ENCODE results near the gene PIK3CB.
"Not testable (repeated sequence)": the region's sequence is repeated elsewhere in the genome, so short reads cannot be mapped to it uniquely, and the experiment has no call there.

The PIK3CB gene

DNA sequence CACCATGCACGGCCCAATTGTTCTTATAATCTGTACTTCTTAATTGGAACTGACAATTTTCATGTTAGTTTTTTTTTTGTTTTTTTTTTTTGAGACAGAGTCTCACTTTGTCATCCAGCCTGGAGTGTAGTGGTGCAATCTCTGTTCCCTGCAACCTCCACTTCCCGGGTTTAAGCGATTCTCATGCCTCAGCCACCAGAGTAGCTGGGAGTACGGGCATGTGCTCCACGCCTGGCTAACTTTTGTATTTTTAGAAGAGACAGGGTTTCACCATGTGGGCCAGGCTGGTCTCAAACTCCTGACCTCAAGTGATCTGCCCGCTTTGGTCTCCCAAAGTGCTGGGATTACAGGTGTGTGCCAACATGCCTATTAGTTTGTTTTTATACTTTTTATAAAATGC lies 153.8 kb downstream of the PIK3CB start:
- not testable (repeated sequence) for DNase-seq (ENCODE audit: low spot score)

DNA sequence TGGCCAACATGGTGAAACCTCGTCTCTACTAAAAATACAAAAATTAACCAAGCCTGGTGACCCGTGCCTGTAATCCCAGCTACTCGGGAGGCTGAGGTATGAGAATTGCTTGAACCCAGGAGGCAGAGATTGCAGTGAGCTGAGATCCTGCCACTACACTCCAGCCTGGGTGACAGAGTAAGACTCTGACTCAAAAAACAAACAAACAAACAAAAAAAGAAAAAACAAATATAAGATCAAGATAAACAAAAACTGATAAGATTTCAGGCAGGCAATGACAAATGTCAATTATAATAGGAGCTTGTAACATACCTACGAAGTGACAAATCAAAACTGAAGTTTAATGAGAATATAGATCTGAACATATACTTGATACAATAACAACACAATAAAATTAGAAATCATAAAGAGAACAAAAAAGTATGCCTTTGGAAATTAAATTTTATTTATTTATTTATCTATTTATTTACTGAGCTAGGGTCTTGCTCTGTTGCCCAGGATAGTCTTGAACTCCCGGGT lies 155.8 kb downstream of the PIK3CB start:
- DNase-seq (ENCODE audit: low spot score): no peak

DNA sequence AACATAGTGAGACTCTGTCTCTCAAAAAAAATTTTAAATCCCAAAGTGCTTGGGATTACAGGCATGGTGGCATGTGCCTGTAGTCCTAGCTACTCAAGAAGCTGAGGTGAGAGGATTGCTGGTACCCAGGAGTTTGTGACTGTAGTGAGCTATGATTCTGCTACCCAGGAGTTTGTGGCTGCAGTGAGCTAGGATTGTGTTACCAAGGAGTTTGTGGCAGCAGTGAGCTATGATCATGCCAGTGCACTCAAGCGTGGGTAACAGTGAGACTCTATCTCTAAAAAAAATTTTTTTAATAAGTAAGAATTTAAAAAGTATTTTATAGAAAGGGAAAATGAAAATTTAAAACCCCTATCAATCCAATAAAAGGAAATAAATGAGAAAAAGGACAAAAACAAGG lies 156.6 kb downstream of the PIK3CB start:
- no peak for DNase-seq (ENCODE audit: low spot score)

DNA sequence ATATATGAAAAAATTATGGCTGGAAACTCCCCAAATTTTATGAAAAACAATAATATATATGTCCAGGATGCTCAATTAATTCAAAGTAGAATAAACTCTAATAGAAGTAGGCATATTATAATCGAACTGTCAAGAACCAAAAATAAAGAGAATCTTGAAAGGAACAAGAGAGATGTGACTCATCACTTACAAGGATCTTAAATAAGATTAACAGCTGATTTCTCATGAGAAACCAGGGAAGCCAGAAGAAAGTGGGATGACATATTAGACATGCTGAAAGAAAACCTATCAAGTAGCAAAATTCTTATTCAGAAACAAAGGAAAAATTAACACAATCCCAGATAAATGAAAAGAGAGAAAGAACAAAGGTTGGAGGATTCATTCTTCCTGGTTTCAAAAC lies 159.3 kb downstream of the PIK3CB start:
- no peak for DNase-seq (ENCODE audit: low spot score)

- no peak for DNase-seq (ENCODE audit: low spot score)
Measured at GRCh38 chr3:138673641-138674530, 160.8 kb downstream of the PIK3CB start.

GRCh38 chr3:138670407-138670806 lies 164.3 kb downstream of the PIK3CB start:
- DNase-seq (ENCODE audit: low spot score): no peak

GRCh38 chr3:138668107-138668506 lies 166.6 kb downstream of the PIK3CB start:
- DNase-seq (ENCODE audit: low spot score): no peak

GRCh38 chr3:138657508-138657907 lies 177.2 kb downstream of the PIK3CB start:
- DNase-seq (ENCODE audit: low spot score): no peak

DNA sequence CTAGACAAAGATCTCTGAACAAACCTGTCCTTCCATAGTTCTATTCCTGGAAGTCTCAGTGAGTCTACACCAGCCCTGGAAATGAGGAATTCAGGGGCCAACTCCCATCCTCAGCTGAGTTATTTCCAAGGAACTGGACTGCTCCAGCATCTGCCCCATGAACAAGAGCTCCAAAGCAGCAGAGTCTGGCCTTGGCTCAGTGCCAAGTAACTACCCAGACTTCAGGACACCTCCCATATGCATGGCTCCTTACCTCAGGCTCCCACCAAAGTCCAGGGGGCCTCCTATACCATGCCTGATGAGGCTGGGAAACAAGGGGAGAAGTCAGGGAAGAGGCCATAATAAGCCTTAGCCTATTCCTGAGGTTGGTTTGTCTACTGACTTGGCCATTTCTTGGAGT lies 181.2 kb downstream of the PIK3CB start:
- DNase-seq (ENCODE audit: low spot score): no peak

DNA sequence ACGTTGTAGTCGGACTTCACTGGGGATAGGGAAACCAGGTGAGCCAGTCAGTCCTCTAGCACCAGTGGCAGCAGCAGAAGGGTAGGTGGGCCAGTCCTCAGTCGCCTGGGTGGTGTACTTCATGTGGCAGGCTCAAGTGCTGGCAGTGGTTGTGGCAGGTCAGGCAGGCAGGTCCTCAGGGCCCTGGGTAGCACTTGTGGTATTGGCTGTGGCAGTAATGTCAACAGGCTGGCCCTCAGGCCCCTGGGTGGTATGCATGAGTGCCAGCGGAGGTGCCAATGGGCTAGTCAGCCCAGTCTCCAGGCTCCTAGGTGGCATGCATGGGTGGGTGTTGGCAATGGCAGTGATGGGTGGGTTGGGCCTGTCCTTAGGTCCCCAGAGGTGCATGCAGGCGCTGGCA lies 185.6 kb downstream of the PIK3CB start:
- DNase-seq (ENCODE audit: low spot score): no peak

- no peak for DNase-seq (ENCODE audit: low spot score)
Measured at GRCh38 chr3:138646513-138646912, 188.2 kb downstream of the PIK3CB start.

DNA sequence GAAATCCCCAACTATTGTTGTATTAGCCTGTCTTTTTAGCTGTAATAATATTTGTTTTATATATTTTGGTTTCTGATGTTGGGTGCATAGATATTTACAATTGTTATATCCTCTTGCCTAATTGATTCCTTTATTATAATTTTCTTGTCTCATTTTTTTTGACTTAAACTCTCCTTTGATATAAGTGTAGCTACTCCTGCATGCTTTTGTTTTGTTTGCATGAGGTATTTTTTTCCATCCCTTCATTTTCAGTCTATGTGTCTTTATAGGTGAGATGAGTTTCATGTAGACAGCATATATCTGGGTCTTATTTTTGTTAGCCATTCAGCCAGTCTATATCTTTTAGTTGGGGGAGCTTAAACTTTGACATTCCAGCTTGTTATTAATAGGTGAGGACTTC lies 188.7 kb downstream of the PIK3CB start:
- DNase-seq (ENCODE audit: low spot score): no peak

- DNase-seq (ENCODE audit: low spot score): no peak
Measured at GRCh38 chr3:138642927-138643253, 191.8 kb downstream of the PIK3CB start.

DNA sequence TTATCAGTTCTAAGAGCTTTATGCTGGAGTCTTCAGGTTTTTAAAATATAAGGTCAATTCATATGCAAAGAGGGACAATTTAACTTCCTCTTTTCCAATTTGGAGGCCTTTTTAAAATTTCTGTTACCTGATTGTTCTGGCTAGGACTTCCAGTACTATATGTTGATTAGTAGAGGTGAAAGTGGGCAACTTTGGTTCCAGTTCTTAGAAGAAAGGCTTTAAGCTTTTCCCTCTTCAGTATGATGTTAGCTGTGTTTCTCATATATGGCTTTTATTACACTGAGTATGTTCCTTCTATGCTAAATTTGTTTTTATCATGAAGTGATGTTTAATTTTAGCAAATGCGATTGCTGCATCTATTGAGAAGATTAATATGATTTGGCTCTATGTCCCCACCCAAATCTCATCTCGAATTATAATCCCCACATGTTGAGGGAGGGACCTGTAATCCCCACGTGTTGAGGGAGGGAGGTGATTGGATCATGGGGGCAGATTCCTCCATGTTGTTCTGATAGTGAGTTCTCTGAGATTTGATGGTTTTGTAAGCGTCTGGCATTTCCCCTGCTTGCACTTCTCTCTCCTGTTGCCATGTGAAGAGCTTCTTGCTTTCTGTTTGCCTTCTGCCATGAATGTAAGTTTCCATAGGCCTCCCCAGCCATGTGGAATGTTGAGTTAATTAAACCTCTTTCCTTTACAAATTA lies 192.4 kb downstream of the PIK3CB start:
- DNase-seq (ENCODE audit: low spot score): no peak

DNA sequence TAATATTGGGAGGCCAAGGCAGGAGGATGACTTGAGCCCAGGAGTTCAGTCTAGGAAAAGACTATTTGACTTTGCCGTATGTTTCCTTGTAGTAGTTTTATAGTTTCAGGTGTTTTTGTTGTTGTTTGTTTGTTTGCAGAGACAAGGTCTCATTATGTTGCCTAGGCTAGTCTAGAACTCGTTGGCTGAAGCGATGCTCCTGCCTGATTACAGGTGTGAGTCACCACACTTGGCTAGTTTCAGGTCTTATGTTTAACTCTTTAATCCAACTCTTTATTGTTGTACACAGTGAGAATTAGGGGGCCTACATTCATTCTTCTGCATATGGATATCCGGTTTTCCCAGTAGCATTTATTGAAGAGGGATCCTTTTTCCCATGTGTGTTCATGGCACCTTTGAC lies 194.2 kb downstream of the PIK3CB start:
- no peak for DNase-seq (ENCODE audit: low spot score)

GRCh38 chr3:138638641-138639040 lies 196.1 kb downstream of the PIK3CB start:
- no peak for DNase-seq (ENCODE audit: low spot score)

DNA sequence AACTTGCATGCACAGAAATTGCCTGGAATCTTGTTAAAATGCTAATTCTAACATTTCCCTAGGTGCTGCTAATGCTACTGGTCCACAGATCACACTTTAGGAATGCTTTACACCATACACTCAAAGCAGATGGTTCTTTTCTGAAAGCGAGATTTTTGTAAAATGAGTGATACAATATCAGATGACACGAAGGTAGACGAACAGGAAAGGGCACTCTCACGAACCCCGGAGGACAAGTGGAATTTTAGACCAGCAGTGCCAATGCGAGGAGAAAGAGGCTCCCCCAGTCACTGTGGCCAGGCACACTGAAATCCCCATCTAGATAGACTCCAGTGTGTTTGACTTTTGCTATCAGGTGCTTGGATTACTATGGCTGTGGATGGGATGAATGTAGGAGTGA lies 205.2 kb downstream of the PIK3CB start:
- no peak for DNase-seq (ENCODE audit: low spot score)

DNA sequence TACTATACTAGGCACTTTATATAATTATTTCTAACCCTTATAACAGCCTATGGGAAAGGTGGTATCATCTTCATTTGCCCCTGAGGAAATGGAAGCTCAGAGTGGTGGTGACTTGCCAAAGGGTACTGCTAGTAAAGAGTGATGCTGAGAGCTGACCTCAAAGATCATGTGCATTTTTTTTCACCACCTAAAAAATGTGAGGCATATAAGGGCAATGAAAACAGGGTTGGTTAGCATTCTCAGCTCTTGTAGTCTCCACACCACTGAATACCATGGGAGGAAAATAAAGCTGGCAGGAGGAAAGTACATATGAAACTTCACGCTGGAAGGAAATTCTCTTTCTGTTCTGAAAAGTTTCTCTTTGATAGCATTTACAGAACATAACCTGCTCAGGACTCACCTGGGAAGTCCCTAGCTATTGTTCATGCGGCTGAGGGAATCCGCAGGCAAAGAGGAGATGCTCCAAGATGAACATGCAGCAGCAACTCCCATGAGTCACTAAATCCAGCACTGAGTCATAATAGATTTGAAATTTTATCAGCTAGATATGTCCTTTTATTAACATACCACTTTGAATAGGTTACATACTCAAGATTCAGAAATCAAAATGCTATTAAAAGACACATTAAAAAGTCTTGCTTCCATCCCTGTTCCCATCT lies 208.9 kb downstream of the PIK3CB start:
- no peak for DNase-seq (ENCODE audit: low spot score)

DNA sequence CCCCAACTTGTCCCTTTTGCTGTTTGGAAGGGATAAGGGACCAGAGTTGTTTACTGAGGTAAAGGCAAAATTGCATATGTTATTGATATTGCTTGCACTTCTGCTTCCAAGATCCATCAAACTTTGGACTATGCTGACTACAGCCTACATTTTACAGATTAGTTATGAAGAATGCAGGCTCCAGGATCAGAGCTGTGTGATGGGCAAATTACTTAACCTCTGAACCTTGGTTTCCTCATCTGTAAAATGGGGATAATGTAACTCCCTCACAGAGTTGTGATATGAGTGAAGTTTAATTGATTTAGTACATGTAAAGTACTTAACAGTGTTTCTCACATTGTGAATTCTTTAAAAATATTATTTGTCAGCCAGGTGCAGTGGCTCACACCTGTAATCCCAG lies 210.2 kb downstream of the PIK3CB start:
- no peak for DNase-seq (ENCODE audit: low spot score)

DNA sequence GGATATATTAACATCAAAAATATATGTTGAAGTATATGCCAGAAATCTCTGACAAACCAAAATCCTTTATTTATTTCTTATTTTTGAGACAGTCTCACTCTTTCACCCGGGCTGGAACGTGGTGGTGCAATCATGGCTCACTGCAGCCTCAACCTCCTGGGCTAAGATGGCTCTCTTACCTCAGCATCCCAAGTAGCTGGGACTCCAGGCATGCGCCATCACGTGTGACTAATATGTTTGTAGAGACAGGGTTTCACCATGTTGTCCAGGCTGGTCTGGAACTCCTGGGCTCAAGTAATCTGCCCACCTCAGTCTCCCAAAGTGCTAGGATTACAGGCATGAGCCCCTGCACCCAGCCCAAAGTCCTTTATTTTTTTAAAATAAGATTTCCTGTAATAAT lies 214.3 kb downstream of the PIK3CB start:
- DNase-seq (ENCODE audit: low spot score): no peak

GRCh38 chr3:138615462-138615861 lies 219.3 kb downstream of the PIK3CB start:
- no peak for DNase-seq (ENCODE audit: low spot score)

DNA sequence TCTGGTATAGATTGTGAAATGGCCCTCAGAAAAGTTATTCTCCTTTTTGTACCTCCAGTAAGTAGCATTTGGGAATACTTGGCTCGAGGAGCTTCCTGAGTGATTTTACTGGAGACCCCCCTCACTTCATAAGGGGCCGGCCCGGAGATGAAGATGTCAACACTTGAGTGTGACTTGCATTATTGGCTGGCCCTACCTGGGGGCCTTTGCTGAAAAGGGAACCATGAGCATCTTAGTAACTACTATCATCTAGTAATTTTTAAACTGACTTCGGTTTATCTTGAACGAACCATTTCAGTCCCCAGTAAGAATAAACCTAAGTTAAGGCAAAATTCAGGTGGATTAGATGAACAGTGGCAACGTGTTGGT lies 224.8 kb downstream of the PIK3CB start:
- DNase-seq (ENCODE audit: low spot score): peak; percentile 11
